Hepatocyte (in vitro differentiated cells): ENCODE measurements around the gene KDELR1. TPM values are rescaled to one million over a fixed set of nuclear protein-coding genes. Genes with fewer than 3 reads are reported as not detected.

Source experiments
- DNase-seq: peaks from one replicate; pipeline ENCODE4 v3.0.0-alpha.2; 2016; ENCODE audit warnings: low spot score
- H2AFZ ChIP-seq: fragments of 200-600 bp; sonication (generic); 2 replicates; pipeline ENCODE4 v1.6.0; 2016; ENCODE audit warnings: antibody characterized with exemption, mild to moderate bottlenecking
- H3K27ac ChIP-seq: fragments of 200-600 bp; sonication (generic); 2 replicates; pipeline ENCODE4 v1.5.1; 2016; ENCODE audit warnings: mild to moderate bottlenecking
- H3K27me3 ChIP-seq: fragments of 200-600 bp; sonication (generic); 2 replicates; pipeline ENCODE4 v1.6.1; 2016
- H3K36me3 ChIP-seq: fragments of 200-600 bp; sonication (generic); replicated peaks from 2 replicates; pipeline ENCODE4 v1.5.1; 2016; ENCODE audit warnings: low read depth; ENCODE audit not compliant: insufficient read depth
- H3K4me1 ChIP-seq: fragments of 200-600 bp; sonication (generic); 2 replicates; pipeline ENCODE4 v1.5.1; 2016; ENCODE audit warnings: mild to moderate bottlenecking, moderate library complexity; ENCODE audit not compliant: insufficient read depth
- H3K4me2 ChIP-seq: fragments of 200-600 bp; sonication (generic); 2 replicates; pipeline ENCODE4 v1.6.0; 2016
- H3K4me3 ChIP-seq: fragments of 200-600 bp; sonication (generic); 2 replicates; pipeline ENCODE4 v1.5.1; 2016; ENCODE audit warnings: mild to moderate bottlenecking
- H3K79me2 ChIP-seq: fragments of 200-600 bp; sonication (generic); 2 replicates; pipeline ENCODE4 v1.6.0; 2017; ENCODE audit warnings: mild to moderate bottlenecking
- H3K9me2 ChIP-seq: fragments of 200-600 bp; sonication (generic); replicated peaks from 2 replicates; pipeline ENCODE4 v1.6.0; 2017; ENCODE audit warnings: mild to moderate bottlenecking; ENCODE audit not compliant: insufficient read depth
- H3K9me3 ChIP-seq: fragments of 200-600 bp; sonication (generic); 2 replicates; pipeline ENCODE4 v1.5.1; 2016; ENCODE audit warnings: low read depth, mild to moderate bottlenecking
- H4K20me1 ChIP-seq: fragments of 200-600 bp; sonication (generic); 2 replicates; pipeline ENCODE4 v1.6.0; 2016; ENCODE audit warnings: mild to moderate bottlenecking; ENCODE audit not compliant: insufficient read depth, poor library complexity, severe bottlenecking
- CTCF ChIP-seq: fragments of 200-600 bp; sonication (generic); IDR thresholded peaks from 2 replicates; pipeline ENCODE4 v1.5.1; 2016; ENCODE audit warnings: antibody characterized with exemption, mild to moderate bottlenecking; ENCODE audit not compliant: poor library complexity
- EZH2 ChIP-seq: fragments of 200-600 bp; sonication (generic); IDR thresholded peaks from 2 replicates; pipeline ENCODE4 v1.6.1; 2016; ENCODE audit warnings: antibody characterized with exemption, mild to moderate bottlenecking, borderline replicate concordance
- EZH2phosphoT487 ChIP-seq: fragments of 200-600 bp; sonication (generic); IDR thresholded peaks from one replicate; pipeline ENCODE4 v1.6.1; 2018; ENCODE audit warnings: antibody characterized with exemption, mild to moderate bottlenecking, low read depth, moderate library complexity; ENCODE audit not compliant: unreplicated experiment, severe bottlenecking
- WGBS: methylation state at CpG from one replicate; pipeline ENCODE4 v1.1.6; 2016; ENCODE audit warnings: low lambda C conversion rate; ENCODE audit errors: missing lambda C conversion rate; 5-methylcytosine and 5-hydroxymethylcytosine counted together
- polyA plus RNA-seq: library from polyadenylated mRNA; unstranded; fragments of >200 nt; fragmentation: Nextera tagmentation; extraction: Ambion mirVana; gene quantifications from 2 replicates; pipeline ENCODE4 v1.2.1, GENCODE V29; 2016
- total RNA-seq: library from RNA; depleted of rRNA; stranded (reverse); fragments of >200 nt; gene quantifications from 2 replicates; pipeline ENCODE4 v1.2.3, GENCODE V29; 2014

KDELR1 gene
- total and polyA plus RNA-seq, 2 experiments from 2014 or later = 179 to 288 TPM

DNA sequence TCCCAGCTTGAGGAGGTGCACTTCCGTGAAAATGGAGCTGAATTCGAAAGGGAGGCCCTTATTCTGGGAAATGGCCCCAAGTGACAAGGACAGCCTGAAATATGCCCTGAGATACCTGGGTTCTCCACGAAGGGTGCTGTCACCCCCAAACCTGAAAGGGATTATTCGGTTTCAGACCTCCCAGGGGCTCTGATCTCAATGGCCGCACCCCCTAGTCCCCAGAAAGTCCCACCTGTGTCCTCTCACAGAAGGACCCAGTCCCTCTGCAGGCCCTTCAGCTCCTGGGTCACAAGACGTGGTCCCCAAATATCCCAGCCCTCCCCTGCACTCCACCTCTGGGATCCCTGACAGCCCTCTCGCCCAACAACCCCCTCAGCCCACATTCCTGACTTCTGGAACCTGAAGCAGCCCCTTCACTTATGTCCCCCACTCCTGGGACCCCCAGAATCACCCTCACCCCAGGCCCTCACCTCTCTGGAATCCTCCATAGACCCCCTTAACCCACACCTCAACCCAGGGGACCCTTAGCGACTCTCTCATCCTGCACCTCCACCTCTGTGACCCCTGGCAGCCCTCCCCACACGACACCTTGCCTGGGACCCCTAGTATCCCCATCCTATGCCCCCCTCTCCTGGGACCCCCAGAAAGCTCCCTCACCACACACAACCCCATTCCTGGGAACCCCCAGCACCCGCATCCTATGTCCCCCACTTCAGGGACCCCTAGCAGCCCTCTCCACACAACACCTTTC, 26.6 kb downstream of the KDELR1 start:
- Histone ChIP-seq H3K36me3 (no peaks in the 10 kb centered on the region), H3K27ac (peak overlapping the region; percentile 10), H3K4me3 (no peak overlapping the region), H3K79me2 (no peaks in the 10 kb centered on the region), H3K9me2 (no peaks in the 10 kb centered on the region), H3K9me3 (no peaks in the 10 kb centered on the region), H3K4me2 (peak overlapping the region; percentile 68), H2AFZ (peak overlapping the region; percentile 32), H3K4me1 (no peaks in the 10 kb centered on the region), H3K27me3 (no peaks in the 10 kb centered on the region), H4K20me1 (no peaks in the 10 kb centered on the region)
- no peak for DNase-seq
- no peak for TF ChIP-seq EZH2
- TF ChIP-seq EZH2phosphoT487 = no peak
- no peak for TF ChIP-seq CTCF
- 74% methylated on average over 6 of the region's 10 CpGs for WGBS

- peak within 1 kb of the TSS; percentile 69 for H2AFZ ChIP-seq
Observed at GRCh38 chr19:48363810-48364597, 27.3 kb downstream of the KDELR1 start, which contains the start of the genes SYNGR4 and TMEM143. Gene SYNGR4 (plus strand): TSS chr19:48364367. CDS start chr19:48365843, 1,476 bp downstream. Gene TMEM143 (minus strand): TSS chr19:48363940. CDS start chr19:48363920, 20 bp downstream.

DNA sequence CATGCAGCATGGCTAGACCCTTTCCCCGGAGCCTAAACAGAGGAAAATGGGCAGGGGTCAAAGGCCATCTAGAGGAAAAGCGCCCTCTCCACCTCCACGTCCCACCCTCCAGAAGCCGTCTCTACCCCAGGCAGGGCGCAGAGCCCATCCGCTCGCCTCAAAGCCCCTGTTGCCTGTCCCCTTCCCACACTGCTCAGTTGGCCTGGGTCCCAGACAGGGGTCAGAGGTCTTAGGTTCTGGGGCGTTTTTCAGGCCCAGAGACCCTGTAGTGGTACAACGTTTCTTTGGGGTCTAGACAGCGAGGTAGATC, 27.9 kb downstream of the KDELR1 start:
- Histone ChIP-seq H3K36me3 (no peaks in the 10 kb centered on the region), H2AFZ (peak overlapping the region; percentile 69), H3K9me2 (no peaks in the 10 kb centered on the region), H3K79me2 (no peaks in the 10 kb centered on the region), H3K27me3 (no peaks in the 10 kb centered on the region), H4K20me1 (no peaks in the 10 kb centered on the region), H3K9me3 (no peaks in the 10 kb centered on the region), H3K4me2 (peak overlapping the region; percentile 83), H3K27ac (peak overlapping the region; percentile 82), H3K4me3 (peak overlapping the region; percentile 8), H3K4me1 (no peaks in the 10 kb centered on the region)
- TF ChIP-seq CTCF = no peak
- no peak for TF ChIP-seq EZH2
- TF ChIP-seq EZH2phosphoT487 = no peak
- peak; percentile 43 for DNase-seq
- 6% methylated on average over 10 of the region's 10 CpGs for whole genome bisulfite sequencing

More at GRCh38 chr19:48363810-48364597, 27.3 kb downstream of the KDELR1 start, which contains the start of the genes SYNGR4 and TMEM143:
- Histone ChIP-seq H3K27ac (peak within 1 kb of the TSS; percentile 82), H3K4me1 (no peaks in the 10 kb centered on the region), H3K79me2 (no peaks in the 10 kb centered on the region), H3K9me3 (no peaks in the 10 kb centered on the region), H3K4me2 (peak within 1 kb of the TSS; percentile 83), H3K4me3 (peak within 1 kb of the TSS; percentile 8), H3K9me2 (no peaks in the 10 kb centered on the region), H4K20me1 (no peaks in the 10 kb centered on the region), H3K27me3 (no peaks in the 10 kb centered on the region), H3K36me3 (no peaks in the 10 kb centered on the region)
- WGBS = 7% methylated on average over 37 of the region's 59 CpGs
- TF ChIP-seq EZH2 (no peak), CTCF (no peak), EZH2phosphoT487 (no peak)
- DNase-seq = peak; percentile 100
